DND-41 (cell line): ENCODE results near the gene QSER1.

Experiments used
- EZH2 ChIP-seq: IDR thresholded peaks from 3 replicates; pipeline ENCODE4 v1.6.1; 2012; ENCODE audit warnings: borderline replicate concordance, low read depth, mild to moderate bottlenecking, moderate library complexity, low read length, inconsistent platforms; ENCODE audit not compliant: severe bottlenecking
- TF ChIP-seq, protein P1 (sequence below): IDR thresholded peaks from 2 replicates; pipeline ENCODE4 v1.5.1; 2012; ENCODE audit warnings: borderline replicate concordance, low read length, moderate library complexity, mild to moderate bottlenecking; ENCODE audit not compliant: poor library complexity, severe bottlenecking; ENCODE audit errors: extremely low read depth

- TF ChIP-seq, protein P1, sequence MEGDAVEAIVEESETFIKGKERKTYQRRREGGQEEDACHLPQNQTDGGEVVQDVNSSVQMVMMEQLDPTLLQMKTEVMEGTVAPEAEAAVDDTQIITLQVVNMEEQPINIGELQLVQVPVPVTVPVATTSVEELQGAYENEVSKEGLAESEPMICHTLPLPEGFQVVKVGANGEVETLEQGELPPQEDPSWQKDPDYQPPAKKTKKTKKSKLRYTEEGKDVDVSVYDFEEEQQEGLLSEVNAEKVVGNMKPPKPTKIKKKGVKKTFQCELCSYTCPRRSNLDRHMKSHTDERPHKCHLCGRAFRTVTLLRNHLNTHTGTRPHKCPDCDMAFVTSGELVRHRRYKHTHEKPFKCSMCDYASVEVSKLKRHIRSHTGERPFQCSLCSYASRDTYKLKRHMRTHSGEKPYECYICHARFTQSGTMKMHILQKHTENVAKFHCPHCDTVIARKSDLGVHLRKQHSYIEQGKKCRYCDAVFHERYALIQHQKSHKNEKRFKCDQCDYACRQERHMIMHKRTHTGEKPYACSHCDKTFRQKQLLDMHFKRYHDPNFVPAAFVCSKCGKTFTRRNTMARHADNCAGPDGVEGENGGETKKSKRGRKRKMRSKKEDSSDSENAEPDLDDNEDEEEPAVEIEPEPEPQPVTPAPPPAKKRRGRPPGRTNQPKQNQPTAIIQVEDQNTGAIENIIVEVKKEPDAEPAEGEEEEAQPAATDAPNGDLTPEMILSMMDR = no peak
- TF ChIP-seq EZH2 = no peak
These were observed 30.6 kb upstream of the QSER1 start for GRCh38 chr11:32861850-32862577.
